ENCODE results near the gene GJC1. TPM values are rescaled to one million over a fixed set of nuclear protein-coding genes. Genes with fewer than 3 reads are reported as not detected.
A peak's percentile ranks its signal among the peaks of the same experiment; 100 is the strongest.

GJC1 gene
- total and polyA plus RNA-seq, 2 experiments from 2014 or later, result 13.6 to 18.4 TPM

DNA sequence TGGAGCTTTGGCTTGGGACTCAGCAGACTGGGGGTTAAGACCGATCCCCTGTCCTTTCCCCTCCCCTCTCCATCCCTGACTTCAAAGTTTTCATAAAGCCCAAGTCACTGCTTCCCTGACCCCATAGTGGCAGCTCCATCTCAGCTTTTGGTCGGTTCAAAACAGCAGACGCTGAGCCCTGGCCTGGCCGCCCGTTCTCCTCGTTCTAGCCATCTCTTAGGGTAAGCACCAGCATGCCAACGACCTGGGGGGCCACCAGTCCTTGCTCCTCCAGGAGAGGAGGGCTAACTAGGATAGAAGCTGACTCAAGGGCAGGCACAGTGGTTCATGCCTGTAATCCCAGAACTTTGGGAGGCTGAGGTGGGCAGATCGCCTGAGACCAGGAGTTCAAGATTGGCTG is 16.1 kb upstream of the GJC1 start:
- no peak for DNase-seq
- H3K4me1 ChIP-seq (ENCODE audit: insufficient read depth), result no peaks in the 10 kb centered on the region
- TF ChIP-seq EZH2phosphoT487 (IDR thresholded peaks at IDR 0.05; ENCODE audit: insufficient read depth, low read depth) (no peak), EZH2 (IDR thresholded peaks at IDR 0.05; ENCODE audit: insufficient read depth, poor library complexity, severe bottlenecking) (no peak)
- in situ Hi-C loops (cut with MboI), result no loop called here
- WGBS, 2 experiments (ENCODE audit: low coverage in 1 of 2, low lambda C conversion rate in 2 of 2, missing lambda C conversion rate in 2 of 2), result 71 to 76% methylated on average over 8 of the region's 8 CpGs
- no peaks in the 10 kb centered on the region for H3K79me2 ChIP-seq (ENCODE audit: insufficient read depth)
- no peak overlapping the region for H2AFZ ChIP-seq
- H3K9me2 ChIP-seq (ENCODE audit: insufficient read depth), result no peaks in the 10 kb centered on the region
- no peak overlapping the region for H3K27ac ChIP-seq
- peaks cover 7% of the 10 kb centered on the region; the same call in 1 of the 2 replicates for H3K36me3 ChIP-seq (ENCODE audit: low read depth)
- H3F3A ChIP-seq (ENCODE audit: insufficient read depth), result no peaks in the 10 kb centered on the region
- H3K9ac ChIP-seq, result no peak overlapping the region
- no peaks in the 10 kb centered on the region for H3K9me3 ChIP-seq (ENCODE audit: low read depth)
- no peaks in the 10 kb centered on the region for H3K27me3 ChIP-seq (replicated peaks; ENCODE audit: insufficient read depth)
- H4K20me1 ChIP-seq (ENCODE audit: insufficient read depth), result no peaks in the 10 kb centered on the region
- no peak overlapping the region for H3K4me2 ChIP-seq (ENCODE audit: unreplicated experiment)
- no peak overlapping the region for H3K4me3 ChIP-seq

DNA sequence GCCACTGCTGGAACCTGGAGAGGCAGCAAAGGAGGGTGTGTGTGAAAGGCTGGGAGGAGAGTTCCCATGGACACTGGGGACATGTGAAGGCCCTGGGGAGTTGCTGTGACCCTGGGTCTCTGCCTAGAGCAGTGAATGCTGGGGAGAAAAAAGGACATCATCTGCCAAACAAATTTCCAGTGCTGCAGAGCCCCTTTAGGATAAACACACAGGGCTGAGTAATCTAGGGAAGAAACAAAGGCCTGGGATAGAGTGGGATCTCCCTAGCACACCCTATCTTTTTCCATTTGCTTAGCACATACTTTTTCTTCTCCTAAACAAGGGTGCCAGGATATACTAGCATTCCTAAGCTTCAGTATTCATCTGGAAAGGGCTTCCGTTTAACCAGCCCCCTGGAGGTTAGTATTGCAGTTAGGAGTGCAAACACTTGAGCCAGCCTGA is 14.3 kb upstream of the GJC1 start:
- WGBS, 2 experiments (ENCODE audit: low coverage in 1 of 2, low lambda C conversion rate in 2 of 2, missing lambda C conversion rate in 2 of 2), result 82 to 93% methylated on average over 1 of the region's 1 CpG
- H3K27me3 ChIP-seq (replicated peaks; ENCODE audit: insufficient read depth), result no peaks in the 10 kb centered on the region

GRCh38 chr17:44842748-44843147 is 12.7 kb upstream of the GJC1 start:
- H3K4me2 ChIP-seq (ENCODE audit: unreplicated experiment), result no peak overlapping the region
- H3K9ac ChIP-seq, result no peak overlapping the region
- H3K36me3 ChIP-seq (ENCODE audit: low read depth), result no peaks in the 10 kb centered on the region
- DNase-seq, result peak; percentile 23
- no peaks in the 10 kb centered on the region for H3K9me3 ChIP-seq (ENCODE audit: low read depth)
- no peaks in the 10 kb centered on the region for H4K20me1 ChIP-seq (ENCODE audit: insufficient read depth)
- WGBS, 2 experiments (ENCODE audit: low coverage in 1 of 2, low lambda C conversion rate in 2 of 2, missing lambda C conversion rate in 2 of 2), result 32 to 38% methylated on average over 5 of the region's 5 CpGs
- no peak overlapping the region for H3K4me3 ChIP-seq
- H2AFZ ChIP-seq, result no peak overlapping the region
- in situ Hi-C loops (cut with MboI), result no loop called here
- H3K27me3 ChIP-seq (replicated peaks; ENCODE audit: insufficient read depth), result no peaks in the 10 kb centered on the region
- TF ChIP-seq EZH2 (IDR thresholded peaks at IDR 0.05; ENCODE audit: insufficient read depth, poor library complexity, severe bottlenecking) (no peak), EZH2phosphoT487 (IDR thresholded peaks at IDR 0.05; ENCODE audit: insufficient read depth, low read depth) (no peak)
- H3K27ac ChIP-seq, result no peak overlapping the region
- no peaks in the 10 kb centered on the region for H3K79me2 ChIP-seq (ENCODE audit: insufficient read depth)
- no peaks in the 10 kb centered on the region for H3K4me1 ChIP-seq (ENCODE audit: insufficient read depth)
- no peaks in the 10 kb centered on the region for H3F3A ChIP-seq (ENCODE audit: insufficient read depth)
- H3K9me2 ChIP-seq (ENCODE audit: insufficient read depth), result no peaks in the 10 kb centered on the region

More for the DNA sequence above, 14.3 kb upstream of the GJC1 start:
- Histone ChIP-seq H3F3A (ENCODE audit: insufficient read depth) (no peaks in the 10 kb centered on the region), H3K4me2 (ENCODE audit: unreplicated experiment) (no peak overlapping the region), H2AFZ (no peak overlapping the region), H3K4me3 (no peak overlapping the region), H3K27ac (no peak overlapping the region), H4K20me1 (ENCODE audit: insufficient read depth) (no peaks in the 10 kb centered on the region), H3K9me3 (ENCODE audit: low read depth) (no peaks in the 10 kb centered on the region), H3K9me2 (ENCODE audit: insufficient read depth) (no peaks in the 10 kb centered on the region), H3K36me3 (ENCODE audit: low read depth) (no peaks in the 10 kb centered on the region), H3K79me2 (ENCODE audit: insufficient read depth) (no peaks in the 10 kb centered on the region), H3K9ac (no peak overlapping the region), H3K4me1 (ENCODE audit: insufficient read depth) (no peaks in the 10 kb centered on the region)
- DNase-seq, result no peak
- in situ Hi-C loops (cut with MboI), result no loop called here
- TF ChIP-seq EZH2 (IDR thresholded peaks at IDR 0.05; ENCODE audit: insufficient read depth, poor library complexity, severe bottlenecking) (no peak), EZH2phosphoT487 (IDR thresholded peaks at IDR 0.05; ENCODE audit: insufficient read depth, low read depth) (no peak)

- 91 to 100% methylated on average over 3 of the region's 3 CpGs for WGBS, 2 experiments (ENCODE audit: low coverage in 1 of 2, low lambda C conversion rate in 2 of 2, missing lambda C conversion rate in 2 of 2)
- DNase-seq, result no peak
- Histone ChIP-seq H3K4me2 (ENCODE audit: unreplicated experiment) (no peak overlapping the region), H3F3A (ENCODE audit: insufficient read depth) (no peaks in the 10 kb centered on the region), H4K20me1 (ENCODE audit: insufficient read depth) (no peaks in the 10 kb centered on the region), H3K4me3 (no peak overlapping the region), H2AFZ (no peak overlapping the region), H3K9ac (no peak overlapping the region), H3K36me3 (ENCODE audit: low read depth) (no peaks in the 10 kb centered on the region), H3K9me2 (ENCODE audit: insufficient read depth) (no peaks in the 10 kb centered on the region), H3K9me3 (ENCODE audit: low read depth) (no peaks in the 10 kb centered on the region), H3K4me1 (ENCODE audit: insufficient read depth) (no peaks in the 10 kb centered on the region), H3K27me3 (replicated peaks; ENCODE audit: insufficient read depth) (no peaks in the 10 kb centered on the region), H3K27ac (no peak overlapping the region), H3K79me2 (ENCODE audit: insufficient read depth) (no peaks in the 10 kb centered on the region)
- in situ Hi-C loops (cut with MboI), result no loop called here
- TF ChIP-seq EZH2 (IDR thresholded peaks at IDR 0.05; ENCODE audit: insufficient read depth, poor library complexity, severe bottlenecking), result no peak
- TF ChIP-seq EZH2phosphoT487 (IDR thresholded peaks at IDR 0.05; ENCODE audit: insufficient read depth, low read depth), result no peak
Measured at GRCh38 chr17:44840936-44841335, 10.8 kb upstream of the GJC1 start.

GRCh38 chr17:44840274-44840673 is 10.2 kb upstream of the GJC1 start:
- H3K27me3 ChIP-seq (replicated peaks; ENCODE audit: insufficient read depth), result no peaks in the 10 kb centered on the region
- H3K4me2 ChIP-seq (ENCODE audit: unreplicated experiment), result no peak overlapping the region
- H3K27ac ChIP-seq, result no peak overlapping the region
- no peaks in the 10 kb centered on the region for H3F3A ChIP-seq (ENCODE audit: insufficient read depth)
- DNase-seq, result no peak
- H3K9ac ChIP-seq, result no peak overlapping the region
- no peaks in the 10 kb centered on the region for H3K9me3 ChIP-seq (ENCODE audit: low read depth)
- in situ Hi-C loops (cut with MboI), result no loop called here
- TF ChIP-seq EZH2phosphoT487 (IDR thresholded peaks at IDR 0.05; ENCODE audit: insufficient read depth, low read depth) (no peak), EZH2 (IDR thresholded peaks at IDR 0.05; ENCODE audit: insufficient read depth, poor library complexity, severe bottlenecking) (no peak)
- H3K4me1 ChIP-seq (ENCODE audit: insufficient read depth), result no peaks in the 10 kb centered on the region
- 63 to 72% methylated on average over 4 of the region's 4 CpGs for WGBS, 2 experiments (ENCODE audit: low coverage in 1 of 2, low lambda C conversion rate in 2 of 2, missing lambda C conversion rate in 2 of 2)
- H3K79me2 ChIP-seq (ENCODE audit: insufficient read depth), result no peaks in the 10 kb centered on the region
- H3K9me2 ChIP-seq (ENCODE audit: insufficient read depth), result no peaks in the 10 kb centered on the region
- H3K36me3 ChIP-seq (ENCODE audit: low read depth), result no peaks in the 10 kb centered on the region
- no peak overlapping the region for H3K4me3 ChIP-seq
- H4K20me1 ChIP-seq (ENCODE audit: insufficient read depth), result no peaks in the 10 kb centered on the region
- H2AFZ ChIP-seq, result no peak overlapping the region

Measured in GM23248 (cell line).